Astrocyte (in vitro differentiated cells and primary cell): ENCODE results near the gene NAA16.

ENCODE experiments used
- CTCF ChIP-seq: IDR thresholded peaks from 2 replicates; pipeline ENCODE4 v1.5.1; 2011; ENCODE audit warnings: low read depth, mild to moderate bottlenecking, inconsistent platforms, low read length, moderate library complexity; ENCODE audit not compliant: insufficient read depth
- EZH2 ChIP-seq: IDR thresholded peaks from 2 replicates; pipeline ENCODE4 v1.6.1; 2012; ENCODE audit warnings: mild to moderate bottlenecking, low read length, inconsistent platforms; ENCODE audit not compliant: insufficient read depth

- no peak for TF ChIP-seq CTCF
- TF ChIP-seq EZH2, result no peak
Observed at GRCh38 chr13:41418027-41418426, 107.0 kb downstream of the NAA16 start.
